Stimulated activated CD4-positive, alpha-beta T cell treated with anti-CD3 and anti-CD28 coated beads, Interleukin-4, amount 100 ng/mL, for 4 hours (primary cell): ENCODE data around the gene FTL.

Experiments
- DNase-seq, 2 experiments: peaks; one replicate each; pipeline ENCODE4 v3.0.0-alpha.2; 2020

FTL gene

DNA sequence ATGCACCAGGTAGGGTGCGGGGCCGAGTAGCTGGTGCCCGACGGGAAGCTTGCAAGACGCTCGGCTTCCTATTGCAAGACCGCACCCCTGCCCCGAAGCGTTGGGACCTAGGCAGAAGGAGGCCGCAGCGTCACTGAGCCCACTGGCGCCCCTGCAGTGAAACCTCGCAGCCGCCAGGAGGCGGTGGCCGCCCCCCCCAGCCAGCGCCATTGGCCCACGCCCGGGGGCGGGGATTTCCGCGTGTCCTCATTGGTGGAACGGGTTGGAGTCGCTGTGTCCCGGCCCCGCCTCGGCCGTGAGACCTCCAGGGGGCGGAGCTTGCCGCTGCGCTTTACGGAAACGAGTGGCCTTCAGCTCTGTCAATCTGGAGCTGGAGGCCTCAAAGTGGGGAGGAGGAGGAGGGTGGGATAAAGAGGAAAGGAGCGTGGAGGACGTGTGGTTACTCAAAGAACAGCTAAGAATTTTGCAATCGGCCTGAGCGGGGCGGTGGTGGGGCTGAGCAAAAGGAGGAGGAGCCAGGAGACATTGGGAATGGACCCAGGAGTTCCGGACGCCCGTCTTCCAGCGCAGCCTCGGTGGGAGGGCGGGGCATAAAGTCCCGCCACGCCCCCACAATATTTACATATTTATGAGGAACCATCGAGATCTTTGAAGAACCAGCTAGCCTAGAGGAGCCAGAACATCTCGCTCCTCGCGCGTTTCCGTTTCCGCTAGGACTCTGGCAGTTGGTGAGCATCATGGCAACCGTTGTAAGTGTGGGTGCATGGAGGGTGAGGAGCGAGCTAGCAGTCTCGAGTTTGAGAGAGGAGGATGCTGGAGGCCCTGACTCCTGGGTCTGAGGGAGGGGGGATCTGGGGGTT lies 28.3 kb downstream of the FTL start, which contains the start of the genes GYS1 and RUVBL2:
Gene GYS1, minus strand, starts transcription at position 135 of the 860 bp plus-strand sequence. CDS start 197 bp downstream, outside the sequence.
Gene RUVBL2, plus strand, starts transcription at position 713 of the 860 bp plus-strand sequence. Its CDS starts 25 bp downstream, at position 738.
- DNase-seq: peak; percentile 99

DNA sequence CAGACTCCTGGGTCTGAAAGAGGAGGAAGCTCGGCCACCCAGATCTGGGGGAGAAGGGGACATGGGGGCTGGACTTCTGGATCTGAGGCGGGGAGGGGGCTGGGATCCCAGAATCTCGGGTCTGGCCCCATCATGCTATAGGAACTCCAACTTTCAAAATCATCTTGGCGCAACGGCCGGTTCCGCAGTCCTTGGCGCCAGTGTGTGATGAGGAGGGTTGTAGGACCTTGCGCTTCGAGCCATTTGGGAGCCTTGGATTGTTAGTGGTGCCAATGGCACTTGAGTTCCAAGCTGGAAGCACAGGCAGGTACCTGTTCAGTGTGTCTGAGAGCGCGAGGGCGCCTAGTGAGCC lies 28.9 kb downstream of the FTL start:
- DNase-seq: no peak

DNA sequence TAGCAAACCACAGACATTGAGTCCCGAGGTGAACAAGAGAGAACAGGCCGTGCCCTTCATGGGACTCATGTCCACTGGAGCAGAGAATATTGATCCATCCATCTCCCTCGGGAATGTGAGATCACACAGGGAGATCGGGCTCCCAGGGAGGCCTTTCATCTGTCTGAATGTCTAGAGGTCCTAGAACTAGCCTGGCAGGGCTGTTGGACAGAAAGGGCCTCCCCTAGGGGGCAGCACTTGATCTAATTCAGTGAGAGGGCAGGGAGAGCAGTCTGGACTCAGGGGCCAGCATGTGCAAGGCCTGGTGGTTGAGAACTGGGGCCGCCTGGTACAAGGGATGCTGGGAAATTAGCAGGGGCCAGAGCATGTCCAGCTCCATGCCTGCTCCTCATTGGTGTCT lies 32.9 kb downstream of the FTL start:
- DNase-seq: peak; percentile 21 to 48

DNA sequence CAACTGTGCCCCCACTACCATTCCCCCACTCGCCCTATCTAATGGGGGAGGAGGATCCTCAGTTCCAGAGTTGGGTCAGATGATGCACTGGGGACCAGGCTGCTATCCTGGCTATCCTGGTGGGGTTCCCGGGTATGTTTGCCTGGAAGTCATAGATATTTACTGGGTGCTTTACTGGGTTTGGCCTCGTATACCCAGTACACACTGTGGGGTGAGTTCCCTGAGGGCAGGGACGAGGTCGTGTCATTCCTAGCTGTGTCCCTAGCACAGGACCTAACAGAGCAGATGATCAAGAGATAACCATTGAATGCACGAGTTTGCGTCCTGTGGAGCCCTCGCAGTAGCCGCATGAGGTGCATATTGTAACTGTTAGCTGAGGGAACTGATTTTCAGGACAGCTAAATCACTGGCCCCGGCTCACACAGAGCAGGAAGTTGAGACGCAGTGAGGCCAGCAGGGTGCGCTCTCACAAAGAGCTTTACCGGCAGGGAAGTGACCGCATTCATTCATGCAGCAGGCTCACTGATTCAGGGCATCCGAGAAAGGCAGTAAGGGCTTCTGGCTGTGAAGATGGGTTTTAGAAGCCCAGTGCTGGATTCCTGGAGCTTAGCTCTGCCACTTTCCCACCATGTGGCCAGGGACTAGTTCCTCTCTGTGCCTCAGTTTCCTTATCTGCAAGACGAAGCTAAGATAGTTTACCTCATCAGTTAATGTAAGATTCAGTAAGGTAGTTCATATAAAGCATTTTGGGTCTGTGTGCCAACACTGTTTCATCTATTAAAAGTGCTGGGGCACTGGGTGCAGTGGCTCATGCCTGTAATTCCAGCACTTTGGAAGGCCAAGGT lies 34.6 kb downstream of the FTL start:
- DNase-seq: peak; percentile 54 to 56

DNA sequence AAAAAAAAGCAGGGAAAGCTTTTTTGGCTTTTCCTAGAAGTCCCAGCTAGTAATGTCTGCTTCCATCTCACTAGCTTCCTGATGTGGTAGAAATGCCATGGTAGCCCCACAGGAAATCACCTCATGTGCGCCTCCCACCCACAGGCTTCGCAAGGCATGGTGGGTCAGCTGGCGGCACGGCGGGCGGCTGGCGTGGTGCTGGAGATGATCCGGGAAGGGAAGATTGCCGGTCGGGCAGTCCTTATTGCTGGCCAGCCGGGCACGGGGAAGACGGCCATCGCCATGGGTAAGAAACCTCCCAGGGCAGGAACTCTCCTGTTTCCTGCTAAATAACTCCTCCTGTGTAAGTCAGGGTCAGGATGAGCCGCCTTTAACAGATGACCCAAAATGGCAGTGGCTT lies 39.0 kb downstream of the FTL start:
- no peak for DNase-seq

- no peak for DNase-seq
Observed at GRCh38 chr19:49004964-49005614, 40.0 kb downstream of the FTL start.

- DNase-seq: no peak
Observed at GRCh38 chr19:49006905-49007304, 41.8 kb downstream of the FTL start.

GRCh38 chr19:49009828-49010227 lies 44.7 kb downstream of the FTL start:
- no peak for DNase-seq

DNA sequence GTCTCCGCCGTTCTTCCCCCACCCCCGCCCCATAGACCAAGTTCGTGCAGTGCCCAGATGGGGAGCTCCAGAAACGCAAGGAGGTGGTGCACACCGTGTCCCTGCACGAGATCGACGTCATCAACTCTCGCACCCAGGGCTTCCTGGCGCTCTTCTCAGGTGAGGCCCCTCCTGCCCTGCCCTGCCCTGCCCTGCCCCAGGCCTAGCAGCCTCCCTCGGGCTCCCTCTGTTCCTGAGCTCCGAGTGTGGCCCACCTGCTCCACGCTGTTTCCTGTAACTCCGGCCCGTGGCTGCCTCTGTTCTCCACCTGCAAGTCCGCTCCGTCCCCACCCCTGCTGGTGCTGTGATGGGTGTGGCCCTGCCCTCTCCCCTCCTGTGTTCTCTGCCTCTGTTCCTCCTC lies 45.3 kb downstream of the FTL start:
- no peak for DNase-seq

DNA sequence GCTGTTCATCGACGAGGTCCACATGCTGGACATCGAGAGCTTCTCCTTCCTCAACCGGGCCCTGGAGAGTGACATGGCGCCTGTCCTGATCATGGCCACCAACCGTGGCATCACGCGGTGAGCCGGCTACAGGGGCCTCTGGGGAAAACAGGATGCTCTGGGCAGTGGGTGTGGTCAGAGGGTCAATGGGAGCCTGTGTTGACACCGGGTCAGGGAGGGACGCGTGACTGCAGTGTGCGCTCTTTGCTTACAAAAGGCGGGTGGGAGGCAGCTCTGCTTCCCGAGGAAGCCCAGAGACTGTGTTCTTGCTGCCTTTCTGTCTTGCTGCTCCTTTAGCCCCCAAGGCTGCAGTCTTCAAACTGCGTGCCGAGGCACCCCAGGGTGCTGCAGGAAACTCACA lies 46.1 kb downstream of the FTL start:
- no peak for DNase-seq

- no peak for DNase-seq
Observed at GRCh38 chr19:49014123-49014869, 49.2 kb downstream of the FTL start.

DNA sequence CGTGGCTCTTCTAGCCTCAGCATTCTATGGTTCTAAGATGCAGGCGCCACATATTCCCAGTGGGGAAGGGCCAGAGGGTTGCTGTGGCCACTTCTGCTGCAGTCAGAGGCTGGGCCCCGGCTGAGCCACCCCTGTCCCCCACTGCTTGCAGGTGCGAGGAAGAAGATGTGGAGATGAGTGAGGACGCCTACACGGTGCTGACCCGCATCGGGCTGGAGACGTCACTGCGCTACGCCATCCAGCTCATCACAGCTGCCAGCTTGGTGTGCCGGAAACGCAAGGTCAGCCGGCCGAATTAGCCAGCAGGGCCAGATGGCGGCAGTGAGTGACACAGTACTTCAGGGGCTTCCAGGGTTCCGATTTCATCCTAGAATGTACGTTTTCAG lies 49.8 kb downstream of the FTL start:
- no peak for DNase-seq

DNA sequence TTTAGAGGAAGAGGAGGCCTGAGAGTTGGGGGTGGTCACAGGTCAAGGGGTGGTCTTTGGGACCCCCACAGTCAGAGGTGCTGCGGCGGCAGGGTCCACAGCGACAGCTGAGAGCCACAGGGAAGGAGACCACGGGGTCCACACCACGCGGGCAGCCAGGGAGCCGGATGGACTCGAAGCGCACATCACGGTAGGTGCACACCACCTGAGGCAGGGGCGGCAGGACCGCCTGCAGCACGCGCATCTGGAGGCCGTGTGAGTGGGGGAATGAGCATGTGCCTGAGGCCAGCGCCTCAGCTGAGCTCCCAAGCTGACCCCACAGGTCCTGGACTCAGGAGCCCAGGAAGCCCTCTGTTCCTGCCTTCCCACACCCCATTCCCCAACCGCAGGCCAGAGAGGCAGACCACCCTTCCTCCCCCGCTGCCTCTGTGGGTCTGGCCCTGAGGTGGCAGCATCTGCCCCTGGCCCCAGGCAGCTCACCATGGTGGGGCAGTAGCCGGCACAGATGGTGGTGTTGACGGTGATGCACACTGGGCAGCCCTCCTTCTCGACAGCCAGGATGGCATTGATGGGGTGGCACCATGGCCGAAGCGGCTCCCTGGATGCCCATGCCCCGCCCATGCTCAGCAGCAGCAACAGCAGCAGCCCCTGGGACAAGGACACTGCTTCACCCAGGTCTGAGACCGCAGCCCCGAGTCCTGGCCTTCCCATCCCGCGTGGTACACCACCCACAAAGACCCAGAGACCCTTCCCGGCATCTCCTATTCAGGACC lies 51.1 kb downstream of the FTL start:
- DNase-seq: no peak
